NOMO-1 treated with dmso at 0.1 percent for 144 hours (cell line): Measurements from ENCODE around the gene IL17B.
A peak's percentile ranks its signal among the peaks of the same experiment; 100 is the strongest.

Experiments
- DNase-seq: peaks from one replicate; lab custom pipeline; 2025; ENCODE audit not compliant: unreplicated experiment; lab: John Stamatoyannopoulos, UW

Gene IL17B

DNA sequence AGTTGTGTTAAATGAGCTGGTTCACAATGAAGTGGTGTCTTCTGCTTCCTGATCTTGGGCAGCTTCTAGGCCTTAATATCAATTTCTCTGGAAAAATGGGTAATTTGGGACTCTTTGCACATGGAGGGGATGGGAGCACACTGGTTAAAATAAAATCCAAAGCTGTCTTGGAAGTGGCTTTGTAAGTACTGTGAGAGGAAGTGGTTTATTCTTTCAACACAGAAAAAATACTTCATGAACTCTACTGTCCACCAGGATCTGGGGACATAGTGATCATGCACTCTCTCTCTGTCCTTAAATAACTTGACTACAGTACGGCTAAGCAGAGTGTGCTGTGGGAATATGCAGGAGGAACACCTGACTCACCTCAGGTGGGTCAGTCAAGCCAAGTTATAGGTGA lies 18.8 kb downstream of the IL17B start:
- no peak for DNase-seq

DNA sequence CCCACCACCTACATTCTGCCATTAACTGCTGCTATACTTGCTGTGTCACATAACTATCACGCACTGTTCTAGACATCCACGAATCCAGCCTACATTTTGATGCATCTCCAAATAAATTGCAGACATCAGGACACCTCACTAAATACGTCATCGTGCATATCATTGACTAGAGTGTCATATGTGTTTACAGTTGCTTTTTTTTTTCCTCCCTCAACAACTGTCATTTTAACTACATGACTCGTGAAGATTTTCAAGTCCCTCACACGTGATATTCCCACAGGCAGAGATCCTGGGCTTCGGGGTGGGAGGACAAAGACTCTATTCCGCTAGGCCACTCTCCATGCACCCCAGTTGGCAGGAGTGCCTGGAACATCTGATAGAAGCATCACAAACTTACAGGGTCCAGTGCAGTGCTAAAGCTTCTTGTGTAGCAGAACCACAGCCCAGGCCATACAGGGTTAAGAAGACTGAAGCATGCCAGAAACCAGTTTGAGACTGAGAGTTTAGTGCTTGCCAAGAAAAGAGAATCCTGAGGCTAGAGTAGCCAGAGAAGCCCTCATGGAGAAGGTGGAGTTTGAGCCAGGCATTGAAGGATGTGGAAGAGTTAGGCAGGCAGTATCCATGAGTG lies 20.1 kb downstream of the IL17B start:
- no peak for DNase-seq

DNA sequence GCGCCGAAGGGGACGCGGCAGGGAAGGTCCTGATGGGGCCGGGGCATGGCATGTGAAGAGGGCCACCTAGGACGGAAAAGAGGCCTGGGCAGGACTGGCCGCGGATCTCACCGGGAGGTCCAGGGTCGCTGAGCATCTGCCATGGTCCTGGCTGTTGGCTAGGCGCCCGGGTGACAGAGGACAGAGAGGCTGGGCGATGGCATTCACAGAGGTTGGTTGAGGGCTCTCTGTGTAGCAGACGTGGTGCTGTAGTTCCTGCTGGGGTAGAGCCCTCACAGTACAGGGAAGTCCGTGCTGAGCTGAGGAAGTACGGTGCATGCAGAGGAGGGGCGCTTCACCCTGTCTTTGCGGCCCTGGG lies 20.8 kb downstream of the IL17B start:
- DNase-seq: peak; percentile 56

- DNase-seq: peak; percentile 99
Measured at GRCh38 chr5:149357370-149358293, 21.5 kb downstream of the IL17B start, which contains the start of gene PCYOX1L. TSS of gene PCYOX1L (plus strand) at chr5:149358046. CDS start at chr5:149358069, 23 bp downstream.

DNA sequence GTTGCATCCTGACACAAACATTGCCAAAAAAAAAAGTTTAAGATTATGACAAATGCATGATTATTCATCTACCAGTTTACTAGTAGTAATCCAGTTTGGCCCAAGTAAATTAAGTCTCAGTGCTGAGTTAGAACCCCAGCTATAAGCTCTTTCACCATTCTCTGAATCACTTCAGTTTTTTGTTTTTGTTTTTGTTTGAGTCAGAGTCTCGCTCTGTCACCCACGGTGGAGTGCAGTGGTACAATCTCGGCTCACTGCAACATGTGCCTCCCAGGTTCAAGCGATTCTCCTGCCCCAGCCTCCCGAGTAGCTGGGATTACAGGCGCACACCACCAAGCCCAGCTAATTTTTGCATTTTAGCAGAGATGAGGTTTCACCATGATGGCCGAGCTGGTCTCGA lies 22.7 kb downstream of the IL17B start:
- no peak for DNase-seq

GRCh38 chr5:149355688-149356087 lies 23.4 kb downstream of the IL17B start:
- no peak for DNase-seq

GRCh38 chr5:149353911-149354310 lies 25.2 kb downstream of the IL17B start:
- DNase-seq: no peak

DNA sequence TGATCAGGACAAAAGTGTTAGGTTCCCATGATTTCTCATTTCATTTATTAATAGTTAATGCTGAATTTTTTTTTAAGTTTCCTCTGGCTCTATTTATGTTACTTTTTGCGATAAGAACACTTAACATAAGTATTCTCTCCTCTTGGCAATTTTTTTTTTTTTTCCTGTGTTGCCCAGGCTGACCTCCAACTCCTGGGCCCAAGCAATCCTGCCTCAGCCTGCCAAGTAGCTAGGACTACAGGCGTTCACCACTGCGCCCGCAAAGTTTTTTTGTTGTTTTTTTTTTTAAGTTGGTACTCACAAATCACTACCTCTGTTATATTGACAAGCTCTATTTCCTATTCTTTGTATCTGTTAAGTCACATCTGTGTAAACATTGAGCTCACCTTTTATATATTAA lies 26.9 kb downstream of the IL17B start:
- DNase-seq: no peak

GRCh38 chr5:149349382-149349781 lies 29.7 kb downstream of the IL17B start:
- no peak for DNase-seq

GRCh38 chr5:149348518-149348917 lies 30.6 kb downstream of the IL17B start:
- no peak for DNase-seq

GRCh38 chr5:149345892-149346222 lies 33.2 kb downstream of the IL17B start:
- DNase-seq: no peak

DNA sequence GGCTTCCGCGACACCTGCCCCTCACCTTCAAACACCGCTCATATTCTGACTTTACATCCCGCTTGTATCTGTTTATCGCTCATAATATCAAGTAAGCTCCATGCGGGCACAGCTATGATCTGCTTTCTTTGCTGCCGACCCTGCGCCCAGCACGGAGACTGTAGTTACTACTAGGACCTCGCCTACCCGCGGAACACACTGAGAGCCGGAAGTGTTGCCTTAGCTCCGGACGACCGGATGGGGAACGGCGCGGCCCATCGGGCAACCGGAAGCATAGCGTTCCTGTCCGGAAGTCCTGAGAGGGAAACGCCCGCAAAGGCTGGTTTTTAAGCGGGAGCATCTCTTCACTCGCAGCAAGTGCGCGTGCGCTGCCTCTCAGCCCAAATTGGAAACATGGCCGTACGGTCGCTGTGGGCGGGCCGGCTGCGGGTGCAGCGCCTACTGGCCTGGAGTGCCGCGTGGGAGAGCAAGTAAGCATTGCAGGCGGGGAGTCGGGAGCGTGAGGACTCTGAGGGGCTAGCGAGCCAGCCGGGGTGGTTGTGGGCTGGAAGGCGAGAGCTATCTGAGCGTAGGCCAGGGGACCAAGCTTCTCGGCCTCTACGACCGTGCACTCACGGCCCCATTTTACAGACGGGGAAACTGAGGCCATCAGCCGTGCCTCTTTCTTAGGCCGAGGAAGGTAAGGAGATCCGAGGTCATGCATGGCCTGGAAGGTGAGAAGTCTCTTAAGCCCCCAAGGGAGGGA lies 33.8 kb downstream of the IL17B start, which contains the start of gene GRPEL2:
GRPEL2 (plus strand) TSS at position 353 of the 745 bp plus-strand sequence; CDS start at position 394, 41 bp downstream.
- DNase-seq: peak; percentile 92

DNA sequence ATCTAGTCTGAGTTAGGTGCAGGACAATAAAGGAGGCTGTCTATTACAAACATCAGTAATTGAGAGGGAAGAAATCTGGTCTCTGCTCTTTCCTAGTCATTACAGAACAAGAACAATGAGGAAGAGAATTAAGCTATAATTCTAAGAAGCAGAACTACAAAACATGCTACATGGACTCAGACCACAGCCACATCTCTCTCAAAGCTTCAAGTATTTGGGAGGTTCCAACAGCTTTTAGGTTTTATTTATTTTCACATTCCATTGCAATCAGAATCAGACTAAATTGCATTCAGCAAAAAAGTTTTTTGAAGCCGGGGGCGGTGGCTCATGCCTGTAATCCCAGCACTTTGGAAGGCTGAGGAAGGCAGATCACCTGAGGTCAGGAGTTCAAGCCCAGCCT lies 34.9 kb downstream of the IL17B start:
- DNase-seq: no peak

GRCh38 chr5:149341876-149342275 lies 37.2 kb downstream of the IL17B start:
- DNase-seq: no peak

- DNase-seq: no peak
Measured at GRCh38 chr5:149340920-149341319, 38.2 kb downstream of the IL17B start.

DNA sequence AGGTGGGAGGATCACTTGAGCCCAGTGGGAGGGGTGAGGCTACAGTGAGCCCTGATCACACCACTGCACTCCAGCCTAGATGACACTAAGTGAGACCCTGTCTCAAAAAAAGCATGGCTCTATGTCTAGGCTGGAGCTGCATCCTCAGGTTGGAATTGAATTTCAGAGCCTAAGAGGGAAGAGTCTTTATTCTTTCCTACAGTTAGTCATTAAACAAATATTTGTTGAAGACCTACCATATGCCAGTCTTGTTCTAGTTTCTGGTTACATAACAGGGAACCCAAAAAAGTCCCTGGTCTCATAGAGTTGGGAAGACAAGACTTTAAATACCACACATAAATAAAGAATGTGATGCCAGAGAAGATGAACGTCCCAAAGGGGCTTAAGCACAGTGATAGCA lies 40.7 kb downstream of the IL17B start:
- DNase-seq: no peak

DNA sequence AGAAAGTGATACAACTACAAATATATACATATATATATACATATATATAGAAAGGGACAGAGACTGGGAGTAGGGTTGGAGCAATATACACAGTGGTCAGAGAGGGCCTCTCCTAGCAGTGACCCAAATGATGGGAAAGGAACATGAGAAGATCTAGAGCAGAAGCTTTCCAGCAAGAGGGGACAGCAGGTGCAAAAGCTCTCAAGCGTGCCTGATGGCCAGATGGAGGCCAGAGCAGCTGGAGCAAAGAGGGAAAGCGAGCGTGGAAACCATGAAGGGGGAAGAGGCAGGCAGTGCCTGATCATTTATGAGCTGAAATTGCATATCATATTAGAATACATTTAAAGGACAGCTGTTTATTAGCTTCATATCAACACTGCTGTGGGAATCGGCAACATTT lies 41.4 kb downstream of the IL17B start:
- DNase-seq: no peak

- DNase-seq: no peak
Measured at GRCh38 chr5:149333711-149334443, 45.2 kb downstream of the IL17B start.

- DNase-seq: no peak
Measured at GRCh38 chr5:149328177-149328576, 50.9 kb downstream of the IL17B start.

- no peak for DNase-seq
Measured at GRCh38 chr5:149326611-149327010, 52.5 kb downstream of the IL17B start.

- DNase-seq: no peak
Measured at GRCh38 chr5:149325894-149326293, 53.2 kb downstream of the IL17B start.
